DND-41 (cell line): ENCODE measurements around the gene RIN1.

Experiments
- CTCF ChIP-seq: IDR thresholded peaks from 2 replicates; pipeline ENCODE4 v1.5.1; 2012; ENCODE audit warnings: borderline replicate concordance, low read length, moderate library complexity, mild to moderate bottlenecking; ENCODE audit not compliant: poor library complexity, severe bottlenecking; ENCODE audit errors: extremely low read depth
- EZH2 ChIP-seq: IDR thresholded peaks from 3 replicates; pipeline ENCODE4 v1.6.1; 2012; ENCODE audit warnings: borderline replicate concordance, low read depth, mild to moderate bottlenecking, moderate library complexity, low read length, inconsistent platforms; ENCODE audit not compliant: severe bottlenecking

DNA sequence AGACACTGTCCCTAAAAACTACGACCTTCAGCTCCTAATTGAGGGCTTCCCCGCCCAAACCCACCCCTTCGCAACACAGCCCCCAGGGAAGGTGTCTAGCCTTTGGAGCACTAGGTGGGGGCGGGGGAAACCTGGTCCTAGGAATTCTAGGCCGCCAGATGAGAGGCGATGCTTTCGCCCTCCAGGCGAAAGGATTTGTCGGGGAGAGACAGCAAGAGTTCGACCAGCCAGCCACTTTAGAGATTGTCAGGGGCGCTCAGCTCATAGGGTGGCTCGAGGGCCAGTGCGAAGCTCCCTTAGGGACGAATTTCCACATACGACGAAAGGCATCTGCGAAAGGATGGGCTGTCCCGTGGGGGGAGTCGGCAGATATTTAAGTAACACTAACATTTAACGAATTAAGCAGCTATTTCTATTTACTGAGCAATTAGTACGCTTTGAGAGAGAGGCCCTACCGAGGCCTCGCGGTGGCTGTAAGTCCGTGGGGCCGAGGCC is 24.7 kb downstream of the RIN1 start:
- TF ChIP-seq CTCF (peak; percentile 86), EZH2 (no peak)
